ES-I3 (cell line): Measurements from ENCODE around the gene TPX2.

Source experiments
- H3K36me3 ChIP-seq: 2 replicates; pipeline ENCODE4 v1.6.1; 2013; ENCODE audit warnings: mild to moderate bottlenecking, low read length, control low read depth, moderate library complexity; ENCODE audit not compliant: insufficient read depth
- H3K4me1 ChIP-seq: 2 replicates; pipeline ENCODE4 v1.6.1; 2013; ENCODE audit warnings: mild to moderate bottlenecking, control low read depth, low read length; ENCODE audit not compliant: insufficient read depth
- H3K9ac ChIP-seq: 2 replicates; pipeline ENCODE4 v1.6.1; 2013; ENCODE audit warnings: low read depth, mild to moderate bottlenecking, low read length, moderate library complexity
- H3K9me3 ChIP-seq: 2 replicates; pipeline ENCODE4 v1.6.1; 2013; ENCODE audit warnings: mild to moderate bottlenecking, low read length, moderate library complexity; ENCODE audit not compliant: control insufficient read depth, insufficient read depth

Gene TPX2

DNA sequence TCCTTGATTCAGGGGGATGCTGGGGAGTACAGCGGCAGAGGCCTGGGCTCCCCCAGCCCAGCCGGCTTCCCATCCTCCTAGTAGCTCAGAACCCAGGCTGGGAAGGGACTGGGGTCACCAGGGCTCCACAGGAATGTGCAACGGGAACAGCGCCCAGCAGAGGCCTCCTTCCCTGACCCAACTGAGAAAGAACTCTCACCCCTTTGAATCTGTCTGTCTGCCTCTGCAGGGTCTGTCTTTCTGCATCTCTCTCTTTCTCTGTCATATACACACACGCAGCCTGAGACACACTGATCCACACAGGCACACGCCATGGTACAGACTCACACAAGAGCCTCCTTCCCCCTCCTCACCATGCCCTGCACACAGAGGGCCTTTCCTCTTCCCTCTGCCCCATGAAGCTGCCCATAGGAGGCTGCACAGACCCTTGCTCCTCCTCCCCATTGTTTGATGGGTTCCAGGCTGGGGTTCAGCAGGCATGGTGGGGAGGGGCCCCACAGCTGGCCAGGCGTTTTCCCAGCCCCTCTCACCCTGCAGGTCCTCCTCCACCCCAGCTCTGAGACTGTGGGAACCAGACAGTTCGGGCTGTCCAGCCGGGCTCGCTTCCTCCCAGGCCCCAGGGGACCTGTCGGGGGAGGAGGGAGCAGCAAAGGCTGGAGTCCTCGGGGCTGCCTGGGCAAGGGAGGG is 103.5 kb downstream of the TPX2 start:
- peaks cover 37% of the 10 kb centered on the region for H3K4me1 ChIP-seq
- no peaks in the 10 kb centered on the region for H3K36me3 ChIP-seq
- no peak overlapping the region for H3K9ac ChIP-seq
- no peaks in the 10 kb centered on the region for H3K9me3 ChIP-seq

DNA sequence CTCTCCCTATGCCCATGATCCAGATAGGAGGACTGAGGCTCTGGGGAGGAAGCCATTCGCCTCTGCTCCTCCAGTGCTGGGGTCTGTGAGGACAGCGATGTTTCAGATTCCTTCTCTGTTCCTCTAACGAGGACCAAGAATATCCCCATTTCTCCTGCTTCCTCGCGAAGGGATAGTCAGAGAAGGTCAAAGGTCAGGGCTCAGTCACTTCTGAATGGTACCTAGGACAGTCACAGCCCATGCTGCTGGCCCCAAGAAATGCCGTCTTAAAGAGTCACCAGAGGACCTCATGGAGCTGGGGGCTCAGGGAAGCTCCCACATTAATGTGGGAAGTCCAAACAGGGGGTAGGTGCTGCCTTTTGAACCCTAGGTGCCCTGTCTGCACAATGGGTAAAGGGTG is 104.2 kb downstream of the TPX2 start:
- Histone ChIP-seq H3K4me1 (peaks cover 31% of the 10 kb centered on the region), H3K9me3 (no peaks in the 10 kb centered on the region), H3K36me3 (no peaks in the 10 kb centered on the region), H3K9ac (no peak overlapping the region)

GRCh38 chr20:31843881-31844280 is 104.8 kb downstream of the TPX2 start:
- peaks cover 28% of the 10 kb centered on the region for H3K4me1 ChIP-seq
- H3K9ac ChIP-seq: no peak overlapping the region
- H3K36me3 ChIP-seq: no peaks in the 10 kb centered on the region
- no peaks in the 10 kb centered on the region for H3K9me3 ChIP-seq

- Histone ChIP-seq H3K36me3 (no peaks in the 10 kb centered on the region), H3K9me3 (no peaks in the 10 kb centered on the region), H3K9ac (no peak overlapping the region), H3K4me1 (peaks cover 28% of the 10 kb centered on the region)
These were observed 105.7 kb downstream of the TPX2 start for GRCh38 chr20:31844737-31845299.

- no peak within 1 kb of the TSS for H3K9ac ChIP-seq
- H3K36me3 ChIP-seq: no peaks in the 10 kb centered on the region
- no peaks in the 10 kb centered on the region for H3K9me3 ChIP-seq
- H3K4me1 ChIP-seq: peaks cover 28% of the 10 kb centered on the region
These were observed 106.3 kb downstream of the TPX2 start, which contains the start of gene FOXS1 for GRCh38 chr20:31845300-31845863. FOXS1 (minus strand) TSS chr20:31845604; CDS start chr20:31845542, 62 bp downstream.

GRCh38 chr20:31846793-31847138 is 107.7 kb downstream of the TPX2 start:
- H3K4me1 ChIP-seq: peaks cover 24% of the 10 kb centered on the region
- H3K36me3 ChIP-seq: no peaks in the 10 kb centered on the region
- no peaks in the 10 kb centered on the region for H3K9me3 ChIP-seq
- H3K9ac ChIP-seq: no peak overlapping the region

GRCh38 chr20:31848088-31848999 is 109.3 kb downstream of the TPX2 start:
- Histone ChIP-seq H3K4me1 (peaks cover 15% of the 10 kb centered on the region), H3K36me3 (no peaks in the 10 kb centered on the region), H3K9me3 (no peaks in the 10 kb centered on the region), H3K9ac (no peak overlapping the region)

DNA sequence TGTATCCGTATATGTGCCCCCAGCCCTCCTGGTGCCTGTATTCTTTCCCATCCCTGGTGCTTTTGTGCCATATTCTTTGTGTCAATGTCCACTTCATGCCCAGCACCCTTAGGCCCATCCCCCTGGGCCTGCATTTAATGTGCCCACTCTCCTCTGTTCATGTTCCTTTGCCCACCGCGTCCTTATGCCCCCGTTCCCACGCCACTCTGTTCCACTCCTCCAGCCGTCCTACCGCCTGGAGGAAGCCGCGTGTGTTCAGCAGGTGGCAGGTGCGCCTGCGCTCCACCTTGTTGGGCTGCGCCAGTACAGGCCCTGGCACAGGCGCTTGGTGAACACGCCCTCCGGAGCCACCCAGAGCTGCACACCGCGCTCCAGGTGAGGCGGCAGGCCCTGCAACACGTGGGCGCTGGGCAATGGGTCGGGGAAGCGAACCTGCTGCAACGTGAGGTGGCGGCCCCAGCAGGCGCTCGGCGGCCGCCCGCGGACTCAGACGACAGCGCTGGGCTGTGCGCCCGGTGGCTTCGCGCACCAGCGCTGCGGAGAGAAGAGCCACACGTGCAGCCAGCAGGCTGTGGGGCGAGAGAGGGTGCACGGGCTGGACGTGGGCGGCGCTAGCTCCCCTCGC is 110.3 kb downstream of the TPX2 start:
- H3K4me1 ChIP-seq: peaks cover 9% of the 10 kb centered on the region
- no peaks in the 10 kb centered on the region for H3K9me3 ChIP-seq
- H3K36me3 ChIP-seq: no peaks in the 10 kb centered on the region
- H3K9ac ChIP-seq: no peak overlapping the region
